Effector CD4-positive, alpha-beta T cell (primary cell): ENCODE results near the gene ATAD1.

Experiments
- DNase-seq: peaks from one replicate; pipeline ENCODE4 v3.0.0-alpha.2; 2020

Gene ATAD1

DNA sequence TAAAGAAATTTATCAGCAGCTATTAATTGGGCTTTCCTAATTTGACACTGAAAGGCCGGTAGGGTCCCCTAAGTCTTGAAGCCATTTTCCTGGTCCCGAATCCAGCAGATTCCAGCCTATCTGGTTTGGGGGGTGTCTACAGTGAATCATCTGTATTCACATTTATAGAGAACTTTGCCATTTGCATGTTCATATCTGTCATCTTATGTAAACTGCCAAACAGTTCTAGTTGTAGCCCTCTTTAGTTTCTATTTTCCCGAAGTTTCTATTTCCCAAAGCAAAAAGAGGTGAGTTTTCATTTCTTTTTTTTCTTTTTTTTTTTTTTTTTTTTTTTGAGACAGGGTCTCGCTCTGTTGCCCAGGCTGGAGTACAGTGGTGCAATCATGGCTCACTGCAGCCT lies 110.8 kb downstream of the ATAD1 start:
- DNase-seq = no peak

DNA sequence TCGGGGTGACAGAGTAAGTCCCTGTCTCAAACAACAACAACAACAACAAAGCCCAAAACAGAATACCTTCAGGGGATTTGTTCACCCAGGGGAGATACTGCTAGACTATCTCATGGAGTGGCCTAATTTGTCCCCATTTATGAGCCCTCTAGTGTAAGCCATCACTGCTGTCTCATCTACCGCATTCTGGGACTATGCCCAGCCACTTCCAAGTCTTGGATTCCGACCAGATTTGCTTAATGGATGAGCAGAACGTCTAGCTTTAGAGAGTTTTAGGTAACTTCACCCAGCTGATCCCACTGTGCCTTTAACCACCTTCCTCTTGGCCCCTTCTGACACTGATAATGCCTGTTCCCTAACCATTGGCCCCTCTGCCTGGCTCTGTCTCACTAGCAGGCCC lies 111.3 kb downstream of the ATAD1 start:
- DNase-seq = no peak

DNA sequence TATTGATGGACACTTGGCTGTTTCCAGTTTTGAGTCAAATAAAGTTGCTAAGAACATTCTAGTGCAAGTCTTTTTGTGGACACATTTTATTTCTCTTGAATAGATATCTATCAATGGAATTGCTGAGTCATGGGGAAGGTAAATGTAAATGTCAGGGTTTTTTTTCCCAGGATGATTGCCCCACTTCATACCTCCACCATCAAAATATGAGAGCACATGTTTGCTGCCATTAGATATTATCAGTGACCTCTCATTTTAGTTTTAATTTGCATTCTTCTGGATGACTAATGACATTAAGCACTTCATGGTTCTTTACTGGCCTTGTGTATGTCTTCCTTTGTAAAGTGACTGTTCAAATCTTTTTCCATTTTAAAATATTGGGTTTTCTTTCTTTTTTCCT lies 112.7 kb downstream of the ATAD1 start:
- DNase-seq = no peak

DNA sequence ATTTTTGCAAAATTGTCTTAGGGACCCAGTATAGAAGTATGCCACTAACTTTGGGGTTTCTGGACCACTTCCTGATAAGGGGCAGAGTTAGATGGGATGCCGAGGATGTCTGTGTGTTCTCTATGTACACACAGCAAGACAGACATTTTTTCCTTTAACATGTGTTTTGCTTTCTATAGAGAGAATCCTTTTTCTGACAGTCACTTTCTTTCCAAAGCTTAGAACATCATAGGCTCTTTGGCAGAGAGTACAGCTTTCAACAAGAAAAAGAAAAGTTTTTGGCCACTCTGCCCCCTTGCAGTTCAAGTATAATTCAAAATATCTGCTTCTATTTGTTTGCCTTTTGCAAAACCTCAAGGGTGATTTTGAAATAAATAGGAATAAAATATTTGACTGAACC lies 114.3 kb downstream of the ATAD1 start:
- DNase-seq = no peak

DNA sequence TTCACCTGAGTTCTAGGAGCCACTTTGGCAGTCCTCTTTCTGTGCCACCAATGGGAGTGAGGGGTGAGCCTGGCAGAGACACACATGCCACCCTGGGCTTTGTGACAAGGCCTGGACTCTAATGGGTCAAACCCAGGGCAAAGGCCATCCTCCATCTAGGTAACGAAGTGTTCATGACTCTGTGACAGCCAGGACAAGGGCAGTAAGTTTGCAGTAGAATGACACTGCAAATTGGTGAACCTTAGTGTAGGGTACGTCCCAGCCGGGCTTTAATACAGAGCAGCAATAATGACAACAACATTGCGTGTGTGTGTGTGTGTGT lies 115.1 kb downstream of the ATAD1 start:
- no peak for DNase-seq

DNA sequence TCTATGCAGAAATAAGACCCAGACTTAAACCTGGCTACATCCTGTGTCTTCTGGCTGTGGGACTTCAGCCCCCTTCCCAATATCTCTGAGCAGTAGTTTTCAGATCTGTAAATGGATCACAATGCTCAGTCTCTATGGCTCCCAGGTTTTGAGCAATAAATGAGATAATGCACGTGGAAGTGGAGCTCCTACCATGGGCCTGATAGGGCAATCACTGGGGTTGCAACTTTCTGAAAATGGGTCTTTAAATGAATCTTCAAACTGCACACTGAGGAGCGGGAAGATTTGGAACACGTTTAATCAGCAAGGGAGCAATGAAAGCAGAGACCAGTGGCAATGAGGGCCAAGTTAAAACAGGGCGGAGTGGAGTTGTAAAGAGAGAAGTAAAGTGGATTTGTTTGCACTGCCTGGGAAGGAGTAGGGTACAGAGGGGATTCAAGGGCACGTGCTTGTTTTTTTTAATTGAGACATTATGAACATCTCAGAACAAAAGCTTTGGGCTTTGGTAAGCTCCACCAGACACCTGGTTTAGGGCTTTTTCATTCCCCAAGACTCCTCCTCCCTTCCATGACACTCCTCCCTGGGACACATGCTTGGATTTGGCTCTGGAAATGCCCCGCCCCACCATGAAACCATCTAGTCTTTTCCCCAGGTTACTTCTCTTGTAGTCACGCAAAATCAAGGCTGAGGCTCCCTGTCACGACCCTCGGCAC lies 115.6 kb downstream of the ATAD1 start:
- no peak for DNase-seq
